ENCODE results near the gene EIF2S2.

EIF2S2 gene

DNA sequence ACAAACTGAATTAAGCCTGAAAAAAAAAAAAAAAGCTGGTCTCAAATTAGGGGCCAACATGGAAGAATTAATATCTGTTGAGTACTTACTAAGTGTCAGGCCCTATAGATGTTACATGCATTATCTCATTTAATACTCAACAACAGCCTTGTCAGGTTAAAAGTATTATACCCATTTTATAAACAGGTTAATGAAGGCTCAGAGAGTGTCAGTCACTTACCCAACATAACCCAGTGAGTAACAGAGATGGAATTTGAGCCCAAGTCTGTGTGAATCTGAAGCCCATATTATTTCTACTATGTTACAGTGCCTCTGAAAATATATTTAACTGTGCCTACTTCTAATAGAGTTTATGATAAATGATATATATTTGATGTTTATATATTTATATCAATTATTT lies 11.3 kb upstream of the EIF2S2 start:
- DNase-seq (ENCODE audit: extremely low spot score, insufficient read length, low read depth) (no peak), FAIRE-seq (no peak)

DNA sequence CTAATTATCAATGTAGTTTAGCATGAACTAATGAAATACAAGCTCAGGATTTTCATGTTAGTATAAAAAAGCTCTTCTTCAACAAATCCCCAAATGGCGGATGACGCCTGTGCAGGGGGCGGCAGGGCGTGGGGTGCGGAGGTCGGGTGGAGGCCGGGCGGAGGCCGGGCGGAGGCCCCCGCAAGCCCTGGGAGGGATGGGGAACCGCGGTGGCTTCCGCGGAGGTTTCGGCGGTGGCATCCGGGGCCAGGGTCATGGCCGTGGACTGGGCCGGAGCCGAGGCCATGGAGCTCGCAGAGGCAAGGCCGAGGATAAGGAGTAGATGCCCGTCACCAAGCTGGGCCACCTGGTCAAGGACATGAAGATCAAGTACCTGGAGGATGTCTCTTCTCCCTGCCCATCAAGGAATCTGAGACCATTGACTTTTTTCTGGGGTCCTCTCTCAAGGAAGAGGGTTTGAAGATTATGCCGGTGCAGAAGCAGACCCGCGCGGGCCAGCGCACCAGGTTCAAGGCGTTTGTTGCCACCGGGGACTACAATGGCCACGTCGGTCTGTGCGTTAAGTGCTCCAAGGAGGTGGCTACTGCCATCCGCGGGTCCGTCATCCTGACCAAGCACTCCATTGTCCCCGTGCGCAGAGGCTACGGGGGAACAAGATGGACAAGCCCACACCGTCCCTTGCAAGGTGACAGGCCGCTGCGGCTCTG lies 10.4 kb upstream of the EIF2S2 start:
- DNase-seq (ENCODE audit: extremely low spot score, insufficient read length, low read depth), result no peak
- no peak for FAIRE-seq

DNA sequence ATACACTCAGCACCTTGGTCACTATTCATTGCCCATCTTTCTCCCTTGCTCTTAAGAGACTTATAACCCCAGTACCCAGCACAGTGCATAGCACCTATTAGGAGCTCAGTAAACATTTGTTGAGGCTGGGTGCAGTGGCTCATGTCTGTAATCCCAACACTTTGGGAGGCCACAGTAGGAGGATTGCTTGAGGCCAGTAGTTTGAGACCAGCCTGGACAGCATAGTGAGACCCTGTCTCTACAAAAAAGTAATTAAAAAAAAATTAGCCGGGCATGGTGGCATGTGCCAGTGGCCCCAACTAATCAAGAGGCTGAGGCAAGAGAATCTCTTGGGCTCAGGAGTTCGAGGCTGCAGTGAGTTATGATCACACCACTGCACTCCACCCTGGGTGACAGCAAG lies 8.2 kb upstream of the EIF2S2 start:
- FAIRE-seq, result no peak
- no peak for DNase-seq (ENCODE audit: extremely low spot score, insufficient read length, low read depth)

DNA sequence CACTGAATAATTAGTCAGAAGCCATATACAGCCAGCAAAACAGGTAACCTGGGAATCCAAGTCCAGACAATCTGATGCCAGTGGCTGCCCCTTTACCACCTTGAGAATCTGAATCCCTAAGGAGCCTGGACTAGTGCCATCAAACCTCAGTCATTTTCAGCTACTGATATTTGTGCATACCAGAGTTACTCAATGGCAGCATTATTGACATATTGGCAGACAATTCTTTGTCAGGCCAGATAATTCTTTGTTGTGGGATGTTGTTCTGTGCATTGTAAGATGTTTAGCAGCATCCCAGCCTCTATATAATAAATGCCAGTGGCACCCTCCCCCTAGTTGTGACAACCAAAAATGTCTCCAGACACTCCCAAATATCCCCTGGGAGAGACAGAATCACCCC lies 3.2 kb upstream of the EIF2S2 start:
- no peak for FAIRE-seq

DNA sequence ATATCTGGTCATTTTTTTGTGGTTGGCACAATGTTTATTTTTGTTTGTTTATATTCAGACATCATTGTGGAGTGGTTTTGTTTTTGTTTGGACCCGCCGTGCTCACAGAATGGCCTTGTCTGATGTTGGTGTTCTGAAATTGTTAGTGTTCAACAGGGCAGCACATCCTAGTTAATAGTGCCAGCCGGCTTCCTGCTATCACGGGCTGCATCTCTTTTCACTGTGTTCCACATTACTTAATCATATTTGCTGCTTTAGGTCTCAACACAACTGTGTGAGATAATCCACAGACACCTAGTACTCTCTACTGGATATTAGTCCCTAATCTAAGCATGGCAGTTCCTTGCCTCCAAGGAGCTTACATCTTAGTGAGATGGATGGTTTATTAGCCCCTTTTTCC lies 2.8 kb upstream of the EIF2S2 start:
- FAIRE-seq (no peak), DNase-seq (ENCODE audit: extremely low spot score, insufficient read length, low read depth) (no peak)

More for the DNA sequence above, 3.2 kb upstream of the EIF2S2 start:
- no peak for DNase-seq (ENCODE audit: extremely low spot score, insufficient read length, low read depth)

DNA sequence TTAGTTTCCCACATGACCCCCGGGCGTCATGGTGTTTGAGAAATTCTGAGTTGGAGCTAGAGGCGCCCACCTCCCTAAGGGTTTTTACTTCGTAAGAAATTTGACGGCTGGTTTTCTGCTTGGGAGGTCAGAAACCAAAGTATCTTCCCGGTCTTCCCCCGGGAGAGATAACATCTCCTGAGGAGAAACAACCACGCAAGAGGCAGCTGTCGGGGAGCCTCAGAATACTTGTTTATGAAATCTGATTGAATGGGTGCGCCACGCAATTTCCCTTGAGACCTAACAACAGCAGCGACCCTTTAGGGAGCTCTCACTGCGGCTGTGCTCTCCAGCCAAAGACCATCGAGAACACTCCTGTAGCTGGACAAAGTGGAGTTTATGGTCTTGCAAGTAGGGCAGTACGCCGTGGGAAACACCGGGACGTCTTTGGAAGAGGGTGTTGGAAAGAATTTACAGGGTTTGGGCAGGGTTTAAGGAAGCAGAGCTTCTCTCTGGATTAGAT lies 608 bp upstream of the EIF2S2 start:
- DNase-seq (ENCODE audit: extremely low spot score, insufficient read length, low read depth), result no peak
- FAIRE-seq, result no peak

DNA sequence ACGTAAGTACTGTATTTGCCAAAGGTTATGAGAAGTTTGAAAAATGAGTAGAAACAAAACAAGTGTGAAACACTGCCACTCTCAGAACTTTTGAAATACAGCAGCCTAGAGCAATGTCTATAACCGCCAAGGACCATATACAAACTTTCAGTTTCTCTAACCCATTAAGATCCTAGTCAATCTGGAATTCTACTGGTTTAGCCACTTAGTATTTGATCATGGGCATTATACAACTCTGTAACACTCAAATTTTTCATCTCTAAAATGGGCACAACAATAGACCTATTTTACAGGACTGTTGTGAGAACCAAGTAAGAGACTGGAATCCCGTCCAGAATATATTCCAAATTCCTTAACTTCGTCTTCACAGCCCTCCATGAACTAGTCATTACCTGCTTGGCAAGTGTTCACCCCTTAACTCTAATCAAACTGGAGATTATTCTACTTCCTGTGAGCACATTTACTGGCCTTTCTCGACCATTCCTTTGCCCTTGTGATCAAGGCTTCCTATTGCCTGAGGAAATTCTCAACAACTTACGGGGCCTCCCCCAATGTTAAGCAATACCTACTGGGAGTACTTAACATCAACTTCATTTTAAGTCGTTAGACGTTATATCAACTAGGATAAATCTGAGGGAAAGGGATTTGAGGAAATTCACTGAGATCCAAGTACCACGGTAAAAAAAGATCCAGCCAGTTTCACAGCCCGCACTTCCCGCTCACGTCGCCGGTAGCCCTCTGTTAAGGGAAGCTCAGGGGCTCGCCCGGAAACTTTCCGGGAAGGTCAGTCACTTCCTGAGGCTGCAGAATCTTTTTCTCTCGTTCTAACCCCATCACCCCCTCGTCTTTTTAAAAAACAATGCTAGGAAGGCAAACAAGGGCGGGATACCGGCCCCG lies 1.1 kb downstream of the EIF2S2 start:
- FAIRE-seq (no peak), DNase-seq (ENCODE audit: extremely low spot score, insufficient read length, low read depth) (no peak)

DNA sequence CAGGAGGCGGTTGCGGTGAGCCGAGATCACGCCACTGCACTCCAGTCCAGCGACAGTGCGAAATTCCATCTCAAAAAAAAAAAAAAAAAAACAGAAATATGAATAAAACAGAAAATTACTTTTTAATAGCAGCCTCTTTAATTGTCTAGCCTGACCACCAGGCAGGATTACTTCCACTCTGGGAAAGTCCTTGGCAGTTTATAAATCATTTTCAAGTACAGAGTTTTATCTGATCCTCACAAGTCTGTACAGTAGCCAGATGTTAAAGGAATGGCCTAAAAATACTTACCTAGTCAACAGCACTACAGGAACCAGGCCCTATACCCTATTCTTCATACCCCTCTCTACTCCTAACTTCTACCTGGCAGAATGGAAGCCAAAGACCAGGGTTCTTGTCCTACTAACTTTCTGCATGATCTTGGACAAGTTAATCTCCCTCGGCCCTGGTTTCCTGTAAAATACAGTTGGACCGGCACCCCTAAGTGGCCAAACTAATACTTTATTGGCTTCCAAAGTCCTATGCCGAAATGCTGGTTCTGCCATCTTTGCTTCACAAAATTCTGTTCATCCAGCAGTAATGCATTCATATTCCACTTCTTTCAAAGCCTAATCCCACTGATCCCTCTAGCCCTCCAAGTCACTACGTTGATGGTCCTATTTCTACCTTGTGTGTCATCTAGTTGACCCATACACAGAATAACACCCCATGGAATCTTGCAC lies 1.9 kb downstream of the EIF2S2 start:
- DNase-seq (ENCODE audit: extremely low spot score, insufficient read length, low read depth), result no peak
- FAIRE-seq, result no peak

DNA sequence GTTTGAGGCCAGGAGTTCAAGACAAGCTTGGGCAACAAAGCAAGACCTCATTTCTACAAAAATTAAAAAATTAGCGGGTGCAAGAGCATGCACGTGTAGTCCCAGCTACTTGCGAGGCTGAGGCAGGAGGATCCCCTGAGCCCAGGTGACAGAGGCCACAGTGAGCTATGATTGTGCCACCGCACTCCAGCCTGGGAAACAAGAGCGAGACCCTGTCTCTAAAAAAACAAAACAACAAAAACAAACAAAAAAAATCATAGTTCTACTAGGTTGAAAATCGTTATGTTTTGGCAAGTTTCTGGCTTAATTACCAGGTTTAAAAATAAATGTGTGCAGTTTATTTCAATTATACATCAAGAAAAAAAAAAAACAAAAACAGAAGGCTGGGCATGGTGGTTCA lies 2.6 kb downstream of the EIF2S2 start:
- DNase-seq (ENCODE audit: extremely low spot score, insufficient read length, low read depth) (no peak), FAIRE-seq (no peak)

DNA sequence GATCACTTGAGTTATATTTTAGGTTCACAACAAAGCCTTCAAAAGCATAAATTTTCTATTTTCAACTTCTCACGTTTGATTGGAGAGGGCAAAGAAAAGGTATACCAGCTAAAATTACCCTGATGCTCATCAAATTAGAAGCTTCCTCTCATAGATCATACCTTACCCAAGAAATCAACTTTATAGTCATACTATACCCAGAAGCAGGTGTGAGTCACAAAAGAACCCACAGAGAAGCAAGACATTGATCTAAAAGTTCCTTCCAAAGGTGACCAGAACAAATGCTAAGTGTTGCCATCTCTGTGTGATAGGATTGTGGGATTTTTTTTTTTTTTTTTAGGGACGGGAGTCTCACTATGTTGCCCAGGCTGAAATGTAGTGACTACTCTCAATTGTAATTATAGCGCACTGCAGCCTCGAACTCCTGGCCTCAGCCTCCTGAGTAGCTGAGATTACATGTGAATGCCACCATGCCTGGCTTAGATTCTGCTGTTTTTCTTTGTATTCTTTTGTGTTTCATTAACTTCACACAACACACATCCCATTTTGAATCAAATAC lies 3.3 kb downstream of the EIF2S2 start:
- DNase-seq (ENCODE audit: extremely low spot score, insufficient read length, low read depth) (no peak), FAIRE-seq (no peak)

DNA sequence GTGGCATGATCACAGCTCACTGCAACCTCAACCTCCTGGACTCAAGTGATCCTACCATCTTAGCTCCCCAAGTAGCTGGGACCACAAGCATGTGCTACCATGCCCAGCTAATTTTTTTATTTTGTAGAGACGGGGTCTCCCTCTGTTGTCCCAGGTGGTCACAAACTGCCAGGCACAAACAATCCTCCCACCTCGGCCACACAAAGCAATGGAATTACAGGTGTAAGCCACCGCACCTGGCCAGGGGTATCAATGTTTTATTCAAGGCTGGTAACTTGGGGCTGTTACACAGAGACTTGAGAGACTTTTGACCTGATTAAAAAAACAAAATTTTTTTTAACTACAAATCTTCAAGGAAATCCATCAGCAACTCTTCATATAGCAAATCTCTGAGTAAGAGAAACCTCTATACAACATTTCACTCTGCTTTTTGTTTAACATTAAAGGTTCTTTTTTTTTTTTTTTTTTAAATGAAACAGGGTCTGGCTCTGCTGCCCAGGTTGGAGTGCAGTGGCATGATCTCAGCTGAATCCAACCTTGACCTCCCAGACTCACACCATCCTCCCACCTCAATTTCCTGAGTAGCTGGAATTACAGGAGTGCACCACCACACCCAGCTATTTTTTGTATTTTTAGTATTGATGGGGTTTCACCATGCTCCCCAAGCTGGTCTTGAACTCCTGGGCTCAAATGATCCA lies 5.9 kb downstream of the EIF2S2 start:
- FAIRE-seq (no peak), DNase-seq (ENCODE audit: extremely low spot score, insufficient read length, low read depth) (no peak)

DNA sequence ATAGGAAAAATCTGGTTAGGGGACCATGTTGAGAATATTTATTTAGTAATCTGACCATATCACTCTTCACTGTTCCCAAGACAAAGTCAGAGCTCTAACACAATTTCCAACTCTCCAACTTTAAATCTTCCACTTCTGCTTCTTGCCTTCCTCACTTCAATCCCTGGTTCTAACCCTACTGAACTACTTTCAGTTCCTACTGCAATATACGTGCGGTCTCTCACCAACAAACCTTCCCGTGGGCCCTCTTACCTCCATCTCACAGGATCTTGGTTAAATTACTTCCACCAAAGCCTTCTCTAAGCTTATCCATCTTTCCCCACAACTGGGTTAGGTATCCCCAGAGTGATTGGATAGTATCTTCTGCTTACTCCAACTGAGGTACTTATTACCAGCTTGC lies 8.0 kb downstream of the EIF2S2 start:
- no peak for DNase-seq (ENCODE audit: extremely low spot score, insufficient read length, low read depth)

DNA sequence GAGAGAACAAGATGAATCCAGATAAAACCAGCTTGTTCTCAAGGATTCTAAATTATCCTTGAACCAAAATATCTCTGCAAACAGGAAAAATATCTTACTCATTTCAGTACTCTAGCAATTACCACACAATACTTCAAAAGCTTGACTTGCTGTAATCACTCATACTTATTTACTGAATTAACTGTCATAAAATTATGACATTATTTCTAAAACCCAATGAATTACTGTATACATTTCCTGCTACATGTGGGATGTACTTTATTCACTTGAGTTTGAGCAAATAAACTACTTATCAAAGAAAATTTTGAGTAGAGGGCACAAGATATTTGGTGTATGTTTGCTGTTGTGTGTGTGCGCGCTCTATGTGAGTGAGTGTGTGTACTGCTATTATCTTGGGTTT lies 9.7 kb downstream of the EIF2S2 start:
- FAIRE-seq, result no peak
- no peak for DNase-seq (ENCODE audit: extremely low spot score, insufficient read length, low read depth)

More for the DNA sequence above, 8.0 kb downstream of the EIF2S2 start:
- no peak for FAIRE-seq

DNA sequence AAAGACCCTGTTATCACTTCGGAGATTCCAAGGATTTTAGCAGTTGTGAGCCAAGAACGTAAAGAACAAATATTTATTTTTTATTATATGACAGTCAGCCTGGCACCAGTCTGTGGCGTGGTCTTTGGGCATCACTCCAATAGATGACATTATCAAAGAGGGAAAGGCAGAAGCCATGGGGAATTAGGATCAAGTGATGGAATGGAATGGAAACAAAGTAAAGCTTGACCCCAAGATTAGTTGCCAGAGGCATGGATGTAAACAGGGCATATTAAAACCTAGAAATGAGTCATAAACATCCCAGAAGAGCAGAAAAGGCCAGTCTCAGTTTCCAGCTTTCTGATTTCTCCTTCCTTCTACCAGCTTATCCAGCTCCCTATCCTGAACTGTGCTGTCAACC lies 11.5 kb downstream of the EIF2S2 start:
- no peak for DNase-seq (ENCODE audit: extremely low spot score, insufficient read length, low read depth)
- no peak for FAIRE-seq

DNA sequence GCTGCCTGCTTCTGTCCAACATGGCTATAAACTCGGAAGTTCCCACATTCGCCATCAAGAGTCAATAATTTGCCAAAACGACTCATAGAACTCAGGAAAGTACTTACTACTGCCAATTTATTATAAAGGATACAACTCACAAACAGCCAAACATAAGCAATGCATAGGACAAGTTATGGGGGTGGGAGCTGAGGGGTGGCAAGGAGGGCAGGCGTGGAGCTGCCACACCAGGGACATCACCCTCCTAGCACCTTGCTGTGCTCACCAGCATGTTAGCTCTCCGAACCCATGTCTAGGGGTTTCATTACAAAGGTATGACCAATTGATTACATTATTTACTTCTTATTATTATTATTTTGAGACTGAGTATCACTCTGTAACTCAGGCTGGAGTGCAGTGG lies 12.4 kb downstream of the EIF2S2 start:
- DNase-seq (ENCODE audit: extremely low spot score, insufficient read length, low read depth), result no peak
- FAIRE-seq, result no peak

DNA sequence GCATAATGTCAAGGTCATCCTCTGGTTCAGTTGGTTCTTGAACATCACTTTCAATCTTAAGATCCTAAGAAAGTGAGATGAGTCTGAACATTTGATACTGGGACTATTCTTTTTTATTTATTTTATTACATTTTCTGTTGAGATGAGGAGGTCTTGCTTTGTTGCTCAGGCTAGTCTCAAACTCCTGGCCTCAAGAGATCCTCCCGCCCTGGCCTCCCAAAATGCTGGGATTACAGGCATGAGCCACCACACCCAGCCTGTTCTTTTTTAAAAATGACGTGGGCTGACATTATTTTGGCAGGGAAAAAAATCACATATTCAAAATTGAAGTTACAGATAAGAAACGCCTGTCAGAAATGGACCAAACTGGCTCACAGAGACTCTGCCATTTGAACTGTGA lies 13.5 kb downstream of the EIF2S2 start:
- no peak for FAIRE-seq
- no peak for DNase-seq (ENCODE audit: extremely low spot score, insufficient read length, low read depth)

DNA sequence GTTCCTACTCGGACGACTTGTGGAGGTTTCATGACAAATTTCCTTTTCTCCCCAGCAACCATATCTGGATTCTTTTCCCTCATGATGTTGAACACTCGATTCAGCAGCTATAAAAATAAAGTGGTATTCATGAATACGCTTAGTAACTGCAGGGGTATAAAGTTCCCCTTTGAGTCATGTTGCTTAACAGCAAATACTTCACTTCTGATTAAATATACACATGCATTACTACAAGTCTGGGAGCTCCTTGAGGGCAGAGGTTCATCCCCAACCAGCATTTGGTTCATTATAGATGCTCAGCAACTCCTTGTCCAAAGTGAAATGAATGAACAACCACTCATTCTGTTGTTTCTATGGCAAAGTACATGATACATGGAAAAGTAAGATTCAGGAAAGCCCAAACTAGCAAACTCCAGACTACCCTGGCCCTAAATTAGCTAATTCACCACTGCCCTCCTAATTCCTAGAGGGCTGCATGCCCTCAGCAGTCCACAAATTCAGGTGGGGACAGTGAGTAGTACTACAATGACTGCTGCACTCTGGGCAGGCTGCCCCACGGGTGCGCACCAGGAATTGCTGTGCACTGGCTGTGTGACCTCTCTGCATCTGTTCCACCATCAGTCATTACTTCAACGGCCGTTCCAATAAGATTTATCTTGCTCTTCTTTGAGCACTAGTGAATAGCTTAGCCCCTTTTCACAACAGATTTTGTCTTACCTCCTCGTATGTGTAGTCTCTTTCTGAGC lies 15.2 kb downstream of the EIF2S2 start:
- FAIRE-seq, result no peak

DNA sequence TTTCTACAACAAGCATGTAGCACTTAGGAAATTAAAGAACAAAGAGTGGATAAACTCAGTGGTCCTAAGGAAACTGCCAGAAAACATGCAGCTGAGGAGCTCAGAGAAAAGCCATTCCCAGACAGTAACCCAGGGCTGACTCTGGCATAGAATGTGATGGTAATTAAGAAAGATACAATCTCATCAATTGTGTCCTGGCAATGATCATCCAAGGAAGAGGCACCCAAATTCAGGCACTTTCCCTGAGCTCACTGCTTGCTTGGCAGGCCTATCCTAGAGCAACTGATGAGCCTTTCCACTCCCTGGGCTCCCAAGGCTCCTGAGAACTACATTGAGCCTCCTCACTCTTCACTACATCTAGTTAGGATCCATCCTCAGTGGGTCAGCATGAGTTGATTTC lies 16.2 kb downstream of the EIF2S2 start:
- DNase-seq (ENCODE audit: extremely low spot score, insufficient read length, low read depth) (no peak), FAIRE-seq (no peak)

More for the DNA sequence above, 15.2 kb downstream of the EIF2S2 start:
- DNase-seq (ENCODE audit: extremely low spot score, insufficient read length, low read depth), result no peak

DNA sequence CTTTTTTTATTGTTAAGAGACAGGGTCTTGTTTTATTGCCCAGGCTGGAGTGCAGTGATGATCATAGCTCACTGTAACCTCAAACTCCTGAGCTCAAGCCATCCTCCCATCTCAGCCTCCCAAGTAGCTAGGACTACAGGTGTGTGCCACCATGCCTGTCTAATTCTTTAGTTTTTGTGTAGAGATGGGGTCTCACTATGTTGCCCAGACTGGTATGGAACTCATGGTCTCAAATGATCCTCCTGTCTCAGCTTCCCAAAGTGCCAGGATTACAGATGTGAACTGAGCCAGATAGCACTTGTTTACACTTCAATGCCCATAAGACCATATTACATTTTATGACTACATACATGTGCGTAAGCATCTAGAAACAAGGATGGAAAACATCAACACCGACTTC lies 18.1 kb downstream of the EIF2S2 start:
- FAIRE-seq (no peak), DNase-seq (ENCODE audit: extremely low spot score, insufficient read length, low read depth) (no peak)
